Measurements from ENCODE around the gene TNFAIP8L1. TPM values are rescaled to one million over a fixed set of nuclear protein-coding genes. Genes with fewer than 3 reads are reported as not detected.

Gene TNFAIP8L1
- total RNA-seq, 1 experiment from 2014 or later: 17.8 TPM

GRCh38 chr19:4590559-4590958, 48.8 kb upstream of the TNFAIP8L1 start:
- H3F3A ChIP-seq (ENCODE audit: insufficient read depth, low read depth): no peaks in the 10 kb centered on the region
- TF ChIP-seq CTCF (conservative IDR thresholded peaks at IDR 0.05) (no peak), EZH2 (IDR thresholded peaks at IDR 0.05; ENCODE audit: low read depth) (no peak)
- H3K27ac ChIP-seq: no peak overlapping the region
- H3K4me2 ChIP-seq: no peak overlapping the region
- H3K79me2 ChIP-seq (ENCODE audit: low read depth): no peaks in the 10 kb centered on the region
- no peaks in the 10 kb centered on the region for H4K20me1 ChIP-seq (ENCODE audit: insufficient read depth)
- H3K4me3 ChIP-seq: no peak overlapping the region
- POLR2A ChIA-PET (ENCODE audit: unreplicated experiment): no interaction called here
- BruUV-seq (replicated peaks): no TSS peak
- H3K27me3 ChIP-seq (ENCODE audit: insufficient read depth, low read depth): peaks cover 3% of the 10 kb centered on the region; the same call in 1 of the 2 replicates
- H3K9me2 ChIP-seq (ENCODE audit: insufficient read depth): no peaks in the 10 kb centered on the region
- intact Hi-C loops (cut with micrococcal nuclease; ENCODE audit: unreplicated experiment): no loop called here
- no peaks in the 10 kb centered on the region for H3K4me1 ChIP-seq (replicated peaks; ENCODE audit: insufficient read depth)
- H3K36me3 ChIP-seq (ENCODE audit: low read depth): no peaks in the 10 kb centered on the region
- CTCF ChIA-PET: no interaction called here
- no peak overlapping the region for H2AFZ ChIP-seq
- no peaks in the 10 kb centered on the region for H3K9me3 ChIP-seq (ENCODE audit: insufficient read depth, low read depth)
- DNase-seq: no peak

GRCh38 chr19:4591320-4591719, 48.0 kb upstream of the TNFAIP8L1 start:
- Histone ChIP-seq H3K36me3 (ENCODE audit: low read depth) (no peaks in the 10 kb centered on the region), H3K4me3 (no peak overlapping the region), H4K20me1 (ENCODE audit: insufficient read depth) (no peaks in the 10 kb centered on the region), H3K27me3 (ENCODE audit: insufficient read depth, low read depth) (peaks cover 3% of the 10 kb centered on the region; the same call in 1 of the 2 replicates), H3K79me2 (ENCODE audit: low read depth) (no peaks in the 10 kb centered on the region), H3K4me1 (replicated peaks; ENCODE audit: insufficient read depth) (no peaks in the 10 kb centered on the region), H3K27ac (no peak overlapping the region), H3K4me2 (no peak overlapping the region), H3K9me3 (ENCODE audit: insufficient read depth, low read depth) (no peaks in the 10 kb centered on the region), H3F3A (ENCODE audit: insufficient read depth, low read depth) (no peaks in the 10 kb centered on the region), H3K9me2 (ENCODE audit: insufficient read depth) (no peaks in the 10 kb centered on the region), H2AFZ (no peak overlapping the region)
- intact Hi-C loops (cut with micrococcal nuclease; ENCODE audit: unreplicated experiment): no loop called here
- CTCF ChIA-PET: no interaction called here
- TF ChIP-seq CTCF (conservative IDR thresholded peaks at IDR 0.05) (no peak), EZH2 (IDR thresholded peaks at IDR 0.05; ENCODE audit: low read depth) (no peak)
- no peak for DNase-seq
- BruUV-seq (replicated peaks): no TSS peak
- POLR2A ChIA-PET (ENCODE audit: unreplicated experiment): no interaction called here

DNA sequence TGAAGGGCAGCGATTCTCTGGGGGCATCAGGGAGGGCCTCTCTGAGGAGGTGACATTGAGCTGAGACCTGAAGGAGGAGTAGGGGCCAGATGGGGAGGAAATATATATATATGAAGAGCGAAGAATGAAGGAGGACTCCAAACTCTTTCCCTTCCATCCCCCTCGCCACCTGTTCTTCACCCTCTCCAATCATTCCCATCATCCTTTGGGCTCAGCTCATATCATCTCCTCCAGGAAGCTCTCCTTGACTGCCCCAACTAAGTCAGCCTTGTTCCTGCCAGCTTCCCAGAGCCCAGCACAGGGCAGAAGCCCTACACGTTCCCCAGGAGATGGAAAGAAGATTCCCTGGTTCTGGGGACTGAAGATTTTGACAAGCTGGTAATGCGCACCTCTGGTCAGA, 46.9 kb upstream of the TNFAIP8L1 start:
- H3K79me2 ChIP-seq (ENCODE audit: low read depth): no peaks in the 10 kb centered on the region
- no peak overlapping the region for H3K4me2 ChIP-seq
- TF ChIP-seq EZH2 (IDR thresholded peaks at IDR 0.05; ENCODE audit: low read depth): no peak
- no peak for TF ChIP-seq CTCF (conservative IDR thresholded peaks at IDR 0.05)
- H2AFZ ChIP-seq: no peak overlapping the region
- H3K27me3 ChIP-seq (ENCODE audit: insufficient read depth, low read depth): peaks cover 3% of the 10 kb centered on the region; the same call in 1 of the 2 replicates
- intact Hi-C loops (cut with micrococcal nuclease; ENCODE audit: unreplicated experiment): no loop called here
- no peaks in the 10 kb centered on the region for H3K4me1 ChIP-seq (replicated peaks; ENCODE audit: insufficient read depth)
- no peaks in the 10 kb centered on the region for H3K36me3 ChIP-seq (ENCODE audit: low read depth)
- ChIA-PET POLR2A (ENCODE audit: unreplicated experiment) (no interaction called here), CTCF (no interaction called here)
- DNase-seq: no peak
- no peak overlapping the region for H3K4me3 ChIP-seq
- H3F3A ChIP-seq (ENCODE audit: insufficient read depth, low read depth): no peaks in the 10 kb centered on the region
- H3K9me2 ChIP-seq (ENCODE audit: insufficient read depth): no peaks in the 10 kb centered on the region
- no peaks in the 10 kb centered on the region for H3K9me3 ChIP-seq (ENCODE audit: insufficient read depth, low read depth)
- no TSS peak for BruUV-seq (replicated peaks)
- no peak overlapping the region for H3K27ac ChIP-seq
- H4K20me1 ChIP-seq (ENCODE audit: insufficient read depth): no peaks in the 10 kb centered on the region
